SK-N-SH (cell line): ENCODE measurements around the gene AVPR2. TPM values are rescaled to one million over a fixed set of nuclear protein-coding genes. Genes with fewer than 3 reads are reported as not detected.

ENCODE experiments used
- CTCF ChIA-PET: fragments of 300-600, 350-600 bp; formaldehyde crosslinking; extraction: SDS; loops from one replicate; lab custom pipeline; 2021; lab: Yijun Ruan, JAX
- POLR2A ChIA-PET: fragments of 350-600 bp; sonication (Branson Sonifier 250); formaldehyde crosslinking; extraction: SDS; loops from one replicate; lab custom pipeline; 2020; ENCODE audit warnings: antibody characterized with exemption, inconsistent platforms; lab: Yijun Ruan, JAX
- DNase-seq: peaks from one replicate; pipeline ENCODE4 v3.0.0; 2012
- H2AFZ ChIP-seq: fragments of 200-600 bp; sonication (generic); 2 replicates; pipeline ENCODE4 v1.8.1; 2016; ENCODE audit warnings: antibody characterized with exemption, mild to moderate bottlenecking, low read depth
- H3F3A ChIP-seq: fragments of 200-600 bp; sonication (generic); replicated peaks from 2 replicates; pipeline ENCODE3; 2016; ENCODE audit warnings: antibody characterized with exemption, mild to moderate bottlenecking; ENCODE audit not compliant: insufficient read depth
- H3K27ac ChIP-seq, 2 experiments: fragments of 200-500 bp in 1 of 2; fragments of 200-600 bp in 1 of 2; sonication (Bioruptor generic) in 1 of 2; sonication (generic), shearing (Covaris generic) in 1 of 2; 2 replicates each; pipeline versions ENCODE4 v1.5.1 to v1.6.1; 2014 to 2016; ENCODE audit warnings: low read depth in 2 of 2, inconsistent platforms in 1 of 2, low read length in 1 of 2, mild to moderate bottlenecking in 1 of 2, mixed read lengths in 1 of 2
- H3K27me3 ChIP-seq: fragments of 200-600 bp; sonication (generic), shearing (Covaris generic); 2 replicates; pipeline ENCODE4 v1.6.1; 2016; ENCODE audit warnings: mixed run types; ENCODE audit not compliant: insufficient read depth
- H3K36me3 ChIP-seq, 2 experiments: fragments of 200-500 bp in 1 of 2; fragments of 200-600 bp in 1 of 2; sonication (Bioruptor generic) in 1 of 2; sonication (generic) in 1 of 2; replicated peaks in 1 of 2; 2 replicates each; pipeline versions ENCODE3 to v1.5.1; 2014 to 2016; ENCODE audit warnings: low read length in 1 of 2, mild to moderate bottlenecking in 1 of 2; ENCODE audit not compliant: insufficient read depth in 2 of 2, control insufficient read depth in 1 of 2
- H3K4me1 ChIP-seq, 2 experiments: fragments of 200-500 bp in 1 of 2; fragments of 200-600 bp in 1 of 2; sonication (Bioruptor generic) in 1 of 2; sonication (generic), shearing (Covaris generic) in 1 of 2; 2 replicates each; pipeline versions ENCODE4 v1.5.1 to v1.6.1; 2014 to 2016; ENCODE audit warnings: low read depth in 1 of 2, low read length in 1 of 2, mixed run types in 1 of 2; ENCODE audit not compliant: insufficient read depth in 2 of 2, control insufficient read depth in 1 of 2
- H3K4me2 ChIP-seq: fragments of 200-600 bp; sonication (generic), shearing (Covaris generic); 2 replicates; pipeline ENCODE4 v1.6.1; 2017; ENCODE audit warnings: mixed run types
- H3K4me3 ChIP-seq, 2 experiments: fragments of 200-500 bp in 1 of 2; fragments of 200-600 bp in 1 of 2; sonication (Bioruptor generic) in 1 of 2; sonication (generic), shearing (Covaris generic) in 1 of 2; 2 replicates each; pipeline versions ENCODE4 v1.5.1 to v1.8.1; 2014 to 2016; ENCODE audit warnings: low read depth in 2 of 2, inconsistent platforms in 1 of 2, low read length in 1 of 2, mild to moderate bottlenecking in 1 of 2, mixed read lengths in 1 of 2, moderate library complexity in 1 of 2
- H3K79me2 ChIP-seq: fragments of 200-600 bp; sonication (generic); 2 replicates; pipeline ENCODE4 v1.8.1; 2017; ENCODE audit warnings: mild to moderate bottlenecking; ENCODE audit not compliant: insufficient read depth
- H3K9ac ChIP-seq: fragments of 200-600 bp; sonication (generic); 2 replicates; pipeline ENCODE4 v1.6.1; 2017; ENCODE audit warnings: mixed run types
- H3K9me2 ChIP-seq: fragments of 200-600 bp; sonication (generic); 2 replicates; pipeline ENCODE4 v1.6.1; 2017; ENCODE audit warnings: mixed run types
- H3K9me3 ChIP-seq: fragments of 200-600 bp; sonication (generic); 2 replicates; pipeline ENCODE4 v1.6.1; 2017; ENCODE audit warnings: mixed run types, mild to moderate bottlenecking, moderate library complexity
- H4K20me1 ChIP-seq: fragments of 200-600 bp; sonication (generic); 2 replicates; pipeline ENCODE4 v1.6.1; 2017; ENCODE audit warnings: mild to moderate bottlenecking, mixed run types; ENCODE audit not compliant: insufficient read depth
- FOXJ3 ChIP-seq: sonication (generic); formaldehyde crosslinking; IDR thresholded peaks from 2 replicates; pipeline ENCODE4 v1.5.1; 2020; ENCODE audit warnings: mild to moderate bottlenecking, missing genetic modification reagents
- MXI1 ChIP-seq: IDR thresholded peaks from 2 replicates; pipeline ENCODE4 v1.6.1; 2012; ENCODE audit warnings: mild to moderate bottlenecking, low read depth, low read length, improper control_type of control experiment
- NFIC ChIP-seq: IDR thresholded peaks from 2 replicates; pipeline ENCODE4 v1.4.0; 2012; ENCODE audit warnings: borderline replicate concordance
- NRF1 ChIP-seq: IDR thresholded peaks from 2 replicates; pipeline ENCODE4 v1.6.1; 2012; ENCODE audit warnings: low read depth, mild to moderate bottlenecking, low read length
- RCOR1 ChIP-seq: fragments of 150-350 bp; IDR thresholded peaks from 2 replicates; pipeline ENCODE4 v1.6.1; 2017; ENCODE audit warnings: antibody characterized with exemption, low read length
- REST ChIP-seq: IDR thresholded peaks from 2 replicates; pipeline ENCODE4 v1.6.1; 2012; ENCODE audit warnings: mild to moderate bottlenecking, low read depth, low read length, moderate library complexity
- SIN3A ChIP-seq: IDR thresholded peaks from 2 replicates; pipeline ENCODE4 v1.6.1; 2012; ENCODE audit warnings: low read depth, mild to moderate bottlenecking, low read length, moderate library complexity, borderline replicate concordance
- SMC3 ChIP-seq: IDR thresholded peaks from 2 replicates; pipeline ENCODE4 v1.6.1; 2012; ENCODE audit warnings: low read depth, low read length, improper control_type of control experiment
- USF2 ChIP-seq: fragments of 150-350 bp; IDR thresholded peaks from 2 replicates; pipeline ENCODE4 v1.6.1; 2017; ENCODE audit warnings: antibody characterized with exemption, low read length, low read depth, borderline replicate concordance
- WGBS: methylation state at CpG from one replicate; pipeline ENCODE4 v1.1.6; 2017; ENCODE audit warnings: low lambda C conversion rate; 5-methylcytosine and 5-hydroxymethylcytosine counted together
- polyA plus RNA-seq, 3 experiments: library from polyadenylated mRNA; depleted of rRNA; stranded (reverse); fragments of >200 nt; gene quantifications; 2 replicates each; pipeline ENCODE4 v1.2.3, GENCODE V29; 2012

Gene AVPR2
- polyA plus RNA-seq, 1 of the 3 experiments (the other 2 are of a cell fraction), result not detected

- peaks cover 7% of the 10 kb centered on the region; the same call in 1 of the 2 replicates for H4K20me1 ChIP-seq
- CTCF ChIA-PET, result interaction anchor here (0.8 to 1.2 kb wide), 3 partner anchors 9 to 48 kb away, joined by 3 to 4 read pairs (median 4); no protein-coding TSS in a partner anchor
- 8% methylated on average over 39 of the region's 42 CpGs for WGBS
- H3K4me3 ChIP-seq, result peak overlapping the region in 1 of 2 experiments; percentile 34; a peak in 2 of 4 replicates
- H3K9me3 ChIP-seq, result no peaks in the 10 kb centered on the region
- no peak overlapping the region for H3K4me2 ChIP-seq
- H3K27ac ChIP-seq, result peak overlapping the region in 1 of 2 experiments; percentile 79; a peak in 2 of 4 replicates
- no peaks in the 10 kb centered on the region for H3K79me2 ChIP-seq
- TF ChIP-seq REST, result peak; percentile 99
- TF ChIP-seq SIN3A, result peak; percentile 85; the same call in 1 of the 2 replicates
- TF ChIP-seq SMC3, result no peak
- no peak for TF ChIP-seq FOXJ3 (CRISPR knock-in tag)
- peak; percentile 19; the same call in 1 of the 2 replicates for TF ChIP-seq RCOR1
- TF ChIP-seq MXI1, result no peak; the same call in 1 of the 2 replicates
- TF ChIP-seq, all 33 proteins: peak for 3
- H3K27me3 ChIP-seq, result peaks cover 9% of the 10 kb centered on the region; the same call in 1 of the 2 replicates
- peaks cover 0 to 64% of the 10 kb centered on the region in 2 experiments; a peak in 1 of 4 replicates for H3K4me1 ChIP-seq
- DNase-seq, result peak; percentile 80
- H3F3A ChIP-seq, result no peaks in the 10 kb centered on the region
- POLR2A ChIA-PET, result interaction anchor here (0.7 kb wide), 1 partner anchor 52 kb away, joined by 3 read pairs; no protein-coding TSS in a partner anchor
- no peak overlapping the region for H3K9ac ChIP-seq
- H2AFZ ChIP-seq, result no peak overlapping the region
- no peaks in the 10 kb centered on the region for H3K36me3 ChIP-seq
- H3K9me2 ChIP-seq, result no peaks in the 10 kb centered on the region
Observed at GRCh38 chrX:153875391-153876111, 28.9 kb upstream of the AVPR2 start.

GRCh38 chrX:153876112-153876491, 28.4 kb upstream of the AVPR2 start:
- H3F3A ChIP-seq, result no peaks in the 10 kb centered on the region
- no peak overlapping the region for H2AFZ ChIP-seq
- 30% methylated on average over 3 of the region's 3 CpGs for WGBS
- H3K27ac ChIP-seq, result peak overlapping the region in 1 of 2 experiments; percentile 40; a peak in 2 of 4 replicates
- no peak overlapping the region for H3K4me3 ChIP-seq
- POLR2A ChIA-PET, result interaction anchor here (0.7 kb wide), 1 partner anchor 51 kb away, joined by 3 read pairs; no protein-coding TSS in a partner anchor
- CTCF ChIA-PET, result interaction anchor here (0.8 to 0.9 kb wide), 2 partner anchors 9 to 24 kb away, joined by 3 to 4 read pairs; no protein-coding TSS in a partner anchor
- H3K9ac ChIP-seq, result no peak overlapping the region
- no peaks in the 10 kb centered on the region for H3K9me2 ChIP-seq
- H3K36me3 ChIP-seq, result no peaks in the 10 kb centered on the region
- no peaks in the 10 kb centered on the region for H3K79me2 ChIP-seq
- peaks cover 9% of the 10 kb centered on the region; the same call in 1 of the 2 replicates for H3K27me3 ChIP-seq
- no peak overlapping the region for H3K4me2 ChIP-seq
- peaks cover 7% of the 10 kb centered on the region; the same call in 1 of the 2 replicates for H4K20me1 ChIP-seq
- DNase-seq, result no peak
- H3K9me3 ChIP-seq, result no peaks in the 10 kb centered on the region
- peaks cover 0 to 68% of the 10 kb centered on the region in 2 experiments; a peak in 1 of 4 replicates for H3K4me1 ChIP-seq
- TF ChIP-seq USF2 (no peak), NFIC (no peak), NRF1 (no peak)
